H1 (cell line): ENCODE results near the gene FLT4.
A peak's percentile ranks its signal among the peaks of the same experiment; 100 is the strongest.

ENCODE experiments used
- ASH2L ChIP-seq: fragments of 200-600, 300-600 bp; sonication (generic); IDR thresholded peaks from one replicate; pipeline ENCODE4 v1.7.1; 2017; ENCODE audit warnings: low read length
- CEBPB ChIP-seq: IDR thresholded peaks from 2 replicates; pipeline ENCODE4 v1.6.1; 2012; ENCODE audit warnings: low read depth, low read length
- CHD2 ChIP-seq: IDR thresholded peaks from 2 replicates; pipeline ENCODE4 v1.6.1; 2012; ENCODE audit warnings: low read length, improper control_type of control experiment
- EGR1 ChIP-seq: IDR thresholded peaks from 2 replicates; pipeline ENCODE4 v1.6.1; 2011; ENCODE audit warnings: low read depth, low read length, borderline replicate concordance
- POLR2A ChIP-seq, 2 experiments: IDR thresholded peaks; 1 replicate in 1 of 2; 2 replicates in 1 of 2; pipeline ENCODE4 v1.6.1; 2011; ENCODE audit warnings: low read depth in 2 of 2, low read length in 2 of 2, mild to moderate bottlenecking in 2 of 2; ENCODE audit errors: control extremely low read depth in 1 of 2
- POLR2AphosphoS5 ChIP-seq: IDR thresholded peaks from 2 replicates; pipeline ENCODE4 v1.6.1; 2011; ENCODE audit warnings: low read depth, low read length
- RAD21 ChIP-seq, 2 experiments: IDR thresholded peaks in 1 of 2; conservative IDR thresholded peaks in 1 of 2; 2 replicates each; pipeline ENCODE4 v1.6.1; 2011; ENCODE audit warnings: low read depth in 2 of 2, low read length in 2 of 2, improper control_type of control experiment in 1 of 2, inconsistent platforms in 1 of 2, mild to moderate bottlenecking in 1 of 2, moderate library complexity in 1 of 2
- SIRT6 ChIP-seq: IDR thresholded peaks from one replicate; pipeline ENCODE4 v1.7.1; 2012; ENCODE audit warnings: low read length, inconsistent platforms
- YY1 ChIP-seq: IDR thresholded peaks from 2 replicates; pipeline ENCODE4 v1.6.1; 2011; ENCODE audit warnings: low read depth, mild to moderate bottlenecking, low read length
- TF ChIP-seq, protein P1 (sequence below), 3 experiments: IDR thresholded peaks; 1 replicate in 2 of 3; 2 replicates in 1 of 3; pipeline versions ENCODE4 v1.5.1 to v1.6.1; 2011; ENCODE audit warnings: low read length in 3 of 3, mild to moderate bottlenecking in 3 of 3, inconsistent platforms in 2 of 3, low read depth in 1 of 3, moderate library complexity in 1 of 3; ENCODE audit not compliant: insufficient read depth in 1 of 3; ENCODE audit errors: control extremely low read depth in 1 of 3

DNA sequence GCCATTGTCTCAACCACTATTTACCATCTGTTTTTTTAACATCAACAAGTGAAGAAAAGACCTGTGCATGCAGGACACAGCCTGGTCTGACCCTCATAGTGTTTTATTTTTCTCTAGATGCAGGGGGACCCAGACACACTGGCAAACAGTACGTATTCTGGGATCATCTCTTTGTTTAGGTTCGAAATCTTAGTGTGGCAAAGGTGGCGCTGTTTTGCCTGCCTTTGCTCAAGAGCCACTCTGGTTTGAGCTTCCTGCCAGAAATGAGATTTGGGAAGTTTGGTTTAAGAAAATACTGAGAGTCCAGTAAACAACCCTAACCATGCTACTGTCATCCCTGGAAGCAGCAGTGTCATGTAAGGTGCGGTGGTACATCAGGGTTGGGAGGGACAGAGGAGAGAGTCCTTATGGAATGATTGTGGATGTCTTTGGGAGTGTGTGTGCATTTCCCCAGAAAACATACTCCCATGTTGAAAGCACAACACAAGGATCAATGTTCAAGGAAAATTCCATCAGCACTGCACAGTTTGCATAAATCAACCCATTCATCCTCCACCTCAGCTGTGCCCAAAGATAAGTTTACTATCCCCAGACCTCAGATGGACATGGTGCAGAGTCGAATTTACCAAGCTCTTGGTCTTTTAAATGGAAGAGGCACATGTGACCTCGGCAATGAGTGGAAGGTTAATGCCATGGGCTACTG is 34.0 kb upstream of the FLT4 start:
- TF ChIP-seq, protein P1, sequence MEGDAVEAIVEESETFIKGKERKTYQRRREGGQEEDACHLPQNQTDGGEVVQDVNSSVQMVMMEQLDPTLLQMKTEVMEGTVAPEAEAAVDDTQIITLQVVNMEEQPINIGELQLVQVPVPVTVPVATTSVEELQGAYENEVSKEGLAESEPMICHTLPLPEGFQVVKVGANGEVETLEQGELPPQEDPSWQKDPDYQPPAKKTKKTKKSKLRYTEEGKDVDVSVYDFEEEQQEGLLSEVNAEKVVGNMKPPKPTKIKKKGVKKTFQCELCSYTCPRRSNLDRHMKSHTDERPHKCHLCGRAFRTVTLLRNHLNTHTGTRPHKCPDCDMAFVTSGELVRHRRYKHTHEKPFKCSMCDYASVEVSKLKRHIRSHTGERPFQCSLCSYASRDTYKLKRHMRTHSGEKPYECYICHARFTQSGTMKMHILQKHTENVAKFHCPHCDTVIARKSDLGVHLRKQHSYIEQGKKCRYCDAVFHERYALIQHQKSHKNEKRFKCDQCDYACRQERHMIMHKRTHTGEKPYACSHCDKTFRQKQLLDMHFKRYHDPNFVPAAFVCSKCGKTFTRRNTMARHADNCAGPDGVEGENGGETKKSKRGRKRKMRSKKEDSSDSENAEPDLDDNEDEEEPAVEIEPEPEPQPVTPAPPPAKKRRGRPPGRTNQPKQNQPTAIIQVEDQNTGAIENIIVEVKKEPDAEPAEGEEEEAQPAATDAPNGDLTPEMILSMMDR (IDR thresholded peaks at IDR 0.05; ENCODE audit: control extremely low read depth in 1 of 3, insufficient read depth in 1 of 3, low read depth in 1 of 3, low read length in 3 of 3): peak in 2 of 3 experiments; percentile 14 to 25; a peak in 2 of 4 replicates
- no peak for TF ChIP-seq EGR1
- TF ChIP-seq POLR2AphosphoS5: no peak
- no peak for TF ChIP-seq CHD2
- TF ChIP-seq RAD21 (IDR thresholded peaks at IDR 0.05 in 1 of 2, conservative IDR thresholded peaks at IDR 0.05 in 1 of 2; ENCODE audit: low read depth in 2 of 2, low read length in 2 of 2): peak in 1 of 2 experiments; percentile 25; a peak in 2 of 4 replicates
- no peak for TF ChIP-seq ASH2L
- no peak for TF ChIP-seq CEBPB
- no peak for TF ChIP-seq POLR2A (IDR thresholded peaks at IDR 0.05; ENCODE audit: control extremely low read depth in 1 of 2, low read depth in 2 of 2, low read length in 2 of 2)
- TF ChIP-seq YY1: no peak
- TF ChIP-seq SIRT6: no peak
